Measurements from ENCODE around the gene OPCML.

DNA sequence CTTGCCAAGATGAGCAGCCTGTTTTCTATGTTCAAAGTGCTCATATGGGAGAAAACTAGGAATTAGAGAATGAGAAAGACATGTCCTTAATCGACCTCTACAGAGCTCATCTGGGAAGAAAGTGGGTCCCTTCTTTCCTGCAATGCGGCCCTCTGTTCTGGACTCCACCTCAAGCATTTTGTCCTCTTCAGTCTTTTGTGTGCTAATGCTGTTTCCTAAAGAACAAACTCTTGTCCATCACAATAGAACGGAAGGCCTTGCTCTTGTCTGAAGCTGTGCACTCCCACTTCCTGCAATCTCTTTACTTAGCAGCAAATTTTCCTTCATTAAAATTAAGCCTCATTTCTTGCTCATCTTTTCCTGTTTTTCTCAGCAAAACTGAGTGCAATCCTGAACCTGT is 206.6 kb downstream of the OPCML start:
- TF ChIP-seq, protein P1, sequence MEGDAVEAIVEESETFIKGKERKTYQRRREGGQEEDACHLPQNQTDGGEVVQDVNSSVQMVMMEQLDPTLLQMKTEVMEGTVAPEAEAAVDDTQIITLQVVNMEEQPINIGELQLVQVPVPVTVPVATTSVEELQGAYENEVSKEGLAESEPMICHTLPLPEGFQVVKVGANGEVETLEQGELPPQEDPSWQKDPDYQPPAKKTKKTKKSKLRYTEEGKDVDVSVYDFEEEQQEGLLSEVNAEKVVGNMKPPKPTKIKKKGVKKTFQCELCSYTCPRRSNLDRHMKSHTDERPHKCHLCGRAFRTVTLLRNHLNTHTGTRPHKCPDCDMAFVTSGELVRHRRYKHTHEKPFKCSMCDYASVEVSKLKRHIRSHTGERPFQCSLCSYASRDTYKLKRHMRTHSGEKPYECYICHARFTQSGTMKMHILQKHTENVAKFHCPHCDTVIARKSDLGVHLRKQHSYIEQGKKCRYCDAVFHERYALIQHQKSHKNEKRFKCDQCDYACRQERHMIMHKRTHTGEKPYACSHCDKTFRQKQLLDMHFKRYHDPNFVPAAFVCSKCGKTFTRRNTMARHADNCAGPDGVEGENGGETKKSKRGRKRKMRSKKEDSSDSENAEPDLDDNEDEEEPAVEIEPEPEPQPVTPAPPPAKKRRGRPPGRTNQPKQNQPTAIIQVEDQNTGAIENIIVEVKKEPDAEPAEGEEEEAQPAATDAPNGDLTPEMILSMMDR (IDR thresholded peaks at IDR 0.05; ENCODE audit: low read length): no peak
- TF ChIP-seq EZH2 (optimal IDR thresholded peaks at IDR 0.05; ENCODE audit: low read depth, low read length): no peak
